ENCODE measurements around the gene TOB1. TPM values are rescaled to one million over a fixed set of nuclear protein-coding genes. Genes with fewer than 3 reads are reported as not detected.

The TOB1 gene
- polyA plus RNA-seq, 1 donor (not counting 4 experiments of a cell fraction or from before 2014, with no cell fraction given): 64.4 TPM

DNA sequence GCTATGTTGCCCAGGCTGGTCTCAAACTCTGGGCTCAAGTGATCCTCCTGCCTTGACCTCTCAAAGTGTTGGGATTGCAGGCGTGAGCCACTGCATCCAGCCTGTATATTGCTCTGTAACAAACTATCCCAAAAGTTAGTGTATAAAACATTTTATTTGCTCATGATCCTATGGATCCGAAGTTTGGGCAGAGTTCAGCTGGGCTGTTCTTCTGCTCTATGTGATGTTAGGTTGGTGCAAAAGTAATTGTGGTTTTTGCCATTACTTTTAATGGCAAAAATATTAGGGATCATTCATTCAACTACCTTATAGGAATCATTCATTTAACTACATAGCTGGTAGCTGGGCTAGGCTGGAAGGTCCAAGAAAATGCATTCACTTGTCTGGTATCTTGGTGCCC, 43.6 kb downstream of the TOB1 start:
- no peak overlapping the region for H3K4me2 ChIP-seq (ENCODE audit: control insufficient read depth, extremely low read depth, insufficient read depth, low read depth, low read length)
- FAIRE-seq (no peak), DNase-seq (ENCODE audit: low read depth, low spot score) (no peak)
- H3K9me3 ChIP-seq (ENCODE audit: control insufficient read depth, low read depth, low read length): no peaks in the 10 kb centered on the region
- H3K36me3 ChIP-seq (ENCODE audit: control insufficient read depth in 2 of 2, extremely low read depth in 1 of 2, insufficient read depth in 2 of 2, low read length in 2 of 2): no peaks in the 10 kb centered on the region
- H3K4me3 ChIP-seq (ENCODE audit: control insufficient read depth in 2 of 3, extremely low read depth in 1 of 3, insufficient read depth in 2 of 3, low read depth in 1 of 3, low read length in 3 of 3): no peak overlapping the region
- H3K27ac ChIP-seq (ENCODE audit: control insufficient read depth, insufficient read depth, low read length): no peak overlapping the region
- peaks cover 9% of the 10 kb centered on the region for H3K4me1 ChIP-seq (ENCODE audit: control insufficient read depth, extremely low read depth, insufficient read depth, low read length)
- dilution Hi-C loops (cut with MboI; ENCODE audit: extremely low pct_ligation_motif_present, low sequenced_read_pairs): no loop called here
- no peaks in the 10 kb centered on the region for H3K27me3 ChIP-seq (ENCODE audit: control insufficient read depth, extremely low read depth, insufficient read depth, low read length)
- no peak overlapping the region for H2AFZ ChIP-seq (ENCODE audit: control insufficient read depth, low read length)
- no peak overlapping the region for H3K9ac ChIP-seq (ENCODE audit: control insufficient read depth, extremely low read depth, insufficient read depth, low read length)
- no peaks in the 10 kb centered on the region for H4K20me1 ChIP-seq (ENCODE audit: control insufficient read depth, extremely low read depth, insufficient read depth, low read length)
- no peaks in the 10 kb centered on the region for H3K79me2 ChIP-seq (ENCODE audit: control insufficient read depth, insufficient read depth, low read length)
- no peaks in the 10 kb centered on the region for H3K9me1 ChIP-seq (ENCODE audit: control insufficient read depth, extremely low read depth, insufficient read depth, low read length)
- TF ChIP-seq EZH2 (IDR thresholded peaks at IDR 0.05; ENCODE audit: low read length): no peak
- TF ChIP-seq, protein P1, sequence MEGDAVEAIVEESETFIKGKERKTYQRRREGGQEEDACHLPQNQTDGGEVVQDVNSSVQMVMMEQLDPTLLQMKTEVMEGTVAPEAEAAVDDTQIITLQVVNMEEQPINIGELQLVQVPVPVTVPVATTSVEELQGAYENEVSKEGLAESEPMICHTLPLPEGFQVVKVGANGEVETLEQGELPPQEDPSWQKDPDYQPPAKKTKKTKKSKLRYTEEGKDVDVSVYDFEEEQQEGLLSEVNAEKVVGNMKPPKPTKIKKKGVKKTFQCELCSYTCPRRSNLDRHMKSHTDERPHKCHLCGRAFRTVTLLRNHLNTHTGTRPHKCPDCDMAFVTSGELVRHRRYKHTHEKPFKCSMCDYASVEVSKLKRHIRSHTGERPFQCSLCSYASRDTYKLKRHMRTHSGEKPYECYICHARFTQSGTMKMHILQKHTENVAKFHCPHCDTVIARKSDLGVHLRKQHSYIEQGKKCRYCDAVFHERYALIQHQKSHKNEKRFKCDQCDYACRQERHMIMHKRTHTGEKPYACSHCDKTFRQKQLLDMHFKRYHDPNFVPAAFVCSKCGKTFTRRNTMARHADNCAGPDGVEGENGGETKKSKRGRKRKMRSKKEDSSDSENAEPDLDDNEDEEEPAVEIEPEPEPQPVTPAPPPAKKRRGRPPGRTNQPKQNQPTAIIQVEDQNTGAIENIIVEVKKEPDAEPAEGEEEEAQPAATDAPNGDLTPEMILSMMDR (optimal IDR thresholded peaks at IDR 0.05 in 1 of 3, IDR thresholded peaks at IDR 0.05 in 1 of 3, conservative IDR thresholded peaks at IDR 0.05 in 1 of 3; ENCODE audit: extremely low read depth in 1 of 3, insufficient read depth in 2 of 3, low read length in 3 of 3): no peak

DNA sequence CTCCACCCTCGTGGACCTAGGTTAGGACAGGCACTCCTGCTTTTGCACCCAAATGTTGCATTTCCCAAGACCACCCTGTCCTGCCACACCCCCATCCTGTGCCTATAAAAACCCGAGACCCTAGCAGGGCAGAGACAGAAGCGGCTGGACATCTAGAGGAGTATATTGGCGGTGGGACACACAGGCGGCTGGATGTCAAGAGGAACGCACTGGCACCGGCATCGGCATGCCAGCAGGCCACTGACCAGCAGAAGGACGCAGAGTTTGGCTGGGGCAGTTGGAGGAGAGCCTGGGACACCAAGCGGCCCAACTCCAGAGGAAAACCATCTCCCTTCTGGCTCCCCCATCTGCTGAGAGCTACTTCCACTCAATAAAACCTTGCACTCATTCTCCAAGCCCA, 45.5 kb downstream of the TOB1 start:
- no peak overlapping the region for H3K4me3 ChIP-seq (ENCODE audit: control insufficient read depth in 2 of 3, extremely low read depth in 1 of 3, insufficient read depth in 2 of 3, low read depth in 1 of 3, low read length in 3 of 3)
- no peak overlapping the region for H3K27ac ChIP-seq (ENCODE audit: control insufficient read depth, insufficient read depth, low read length)
- TF ChIP-seq EZH2 (IDR thresholded peaks at IDR 0.05; ENCODE audit: low read length): no peak
- TF ChIP-seq, protein P1 (optimal IDR thresholded peaks at IDR 0.05 in 1 of 3, IDR thresholded peaks at IDR 0.05 in 1 of 3, conservative IDR thresholded peaks at IDR 0.05 in 1 of 3; ENCODE audit: extremely low read depth in 1 of 3, insufficient read depth in 2 of 3, low read length in 3 of 3): no peak
- peaks cover 16% of the 10 kb centered on the region for H3K4me1 ChIP-seq (ENCODE audit: control insufficient read depth, extremely low read depth, insufficient read depth, low read length)
- no peaks in the 10 kb centered on the region for H3K79me2 ChIP-seq (ENCODE audit: control insufficient read depth, insufficient read depth, low read length)
- H4K20me1 ChIP-seq (ENCODE audit: control insufficient read depth, extremely low read depth, insufficient read depth, low read length): no peaks in the 10 kb centered on the region
- no peak overlapping the region for H2AFZ ChIP-seq (ENCODE audit: control insufficient read depth, low read length)
- DNase-seq (ENCODE audit: low read depth, low spot score): no peak
- H3K9ac ChIP-seq (ENCODE audit: control insufficient read depth, extremely low read depth, insufficient read depth, low read length): no peak overlapping the region
- FAIRE-seq: no peak
- no peaks in the 10 kb centered on the region for H3K36me3 ChIP-seq (ENCODE audit: control insufficient read depth in 2 of 2, extremely low read depth in 1 of 2, insufficient read depth in 2 of 2, low read length in 2 of 2)
- H3K9me1 ChIP-seq (ENCODE audit: control insufficient read depth, extremely low read depth, insufficient read depth, low read length): no peaks in the 10 kb centered on the region
- H3K9me3 ChIP-seq (ENCODE audit: control insufficient read depth, low read depth, low read length): no peaks in the 10 kb centered on the region
- no peaks in the 10 kb centered on the region for H3K27me3 ChIP-seq (ENCODE audit: control insufficient read depth, extremely low read depth, insufficient read depth, low read length)
- dilution Hi-C loops (cut with MboI; ENCODE audit: extremely low pct_ligation_motif_present, low sequenced_read_pairs): no loop called here
- no peak overlapping the region for H3K4me2 ChIP-seq (ENCODE audit: control insufficient read depth, extremely low read depth, insufficient read depth, low read depth, low read length)
